NCI-H82 treated with DMSO at 0.1 percent for 48 hours (cell line): ENCODE measurements around the gene KIF6.

Experiments
- DNase-seq: peaks from one replicate; lab custom pipeline; 2025; ENCODE audit not compliant: unreplicated experiment; lab: John Stamatoyannopoulos, UW

The KIF6 gene

DNA sequence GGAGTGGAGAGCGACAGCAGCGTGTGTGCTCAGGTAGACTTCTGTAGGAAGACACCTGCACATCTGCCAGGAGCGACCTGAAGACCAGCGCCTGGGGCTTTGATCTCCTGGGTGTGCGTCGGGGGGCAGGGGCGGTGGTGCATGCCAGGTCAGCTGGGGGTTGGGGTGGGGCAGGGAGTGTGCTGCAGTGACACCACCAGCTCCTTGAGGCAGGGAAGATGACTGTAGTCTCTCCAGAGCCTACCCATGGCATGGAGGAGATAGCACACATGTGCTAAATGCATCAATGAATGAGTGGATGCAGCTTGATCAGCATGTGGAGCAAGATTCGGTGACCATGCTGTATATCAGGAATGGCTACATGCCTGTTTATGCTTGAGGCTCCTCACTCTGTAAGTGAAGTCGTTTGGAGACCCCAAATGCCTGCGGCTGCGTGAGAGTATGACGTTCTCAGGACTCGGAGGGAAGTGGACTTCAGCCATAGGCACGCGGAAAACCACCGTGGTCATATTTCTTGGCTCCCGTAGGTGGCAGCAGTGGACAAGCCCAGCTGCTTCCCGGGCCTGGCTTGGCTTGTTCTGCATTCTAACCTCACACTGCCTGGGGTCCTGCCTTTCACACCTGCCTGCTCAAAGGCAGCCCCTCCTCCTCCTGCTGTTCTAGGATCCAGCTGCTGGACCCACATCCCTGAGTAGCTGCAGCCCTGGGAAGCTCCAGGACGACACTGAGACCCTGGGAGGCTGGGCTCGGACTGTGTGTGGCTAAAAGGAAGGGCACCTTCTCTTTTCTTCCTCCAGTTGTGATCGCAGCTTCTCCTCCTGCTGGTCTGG is 363.3 kb downstream of the KIF6 start:
- DNase-seq: peak; percentile 16

DNA sequence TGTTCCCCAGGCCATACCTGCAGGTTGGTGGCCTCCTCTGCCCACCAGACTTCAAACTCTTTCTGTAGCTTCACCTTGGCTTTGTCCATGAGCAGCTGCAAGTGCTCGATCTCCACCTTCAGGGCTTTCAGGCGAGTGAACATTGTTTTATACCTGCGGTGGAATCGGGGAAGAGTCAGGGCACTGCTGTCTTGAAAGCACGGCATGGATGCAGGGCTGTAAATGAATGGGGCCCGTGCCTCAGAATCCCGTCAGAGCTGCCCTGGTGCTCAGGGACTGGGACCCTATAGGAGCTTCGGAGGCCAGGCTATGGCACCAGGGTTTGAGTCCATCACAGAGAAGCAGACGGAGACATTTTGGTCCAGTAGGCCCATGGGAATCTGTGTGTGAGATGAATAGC is 364.8 kb downstream of the KIF6 start:
- DNase-seq: no peak

DNA sequence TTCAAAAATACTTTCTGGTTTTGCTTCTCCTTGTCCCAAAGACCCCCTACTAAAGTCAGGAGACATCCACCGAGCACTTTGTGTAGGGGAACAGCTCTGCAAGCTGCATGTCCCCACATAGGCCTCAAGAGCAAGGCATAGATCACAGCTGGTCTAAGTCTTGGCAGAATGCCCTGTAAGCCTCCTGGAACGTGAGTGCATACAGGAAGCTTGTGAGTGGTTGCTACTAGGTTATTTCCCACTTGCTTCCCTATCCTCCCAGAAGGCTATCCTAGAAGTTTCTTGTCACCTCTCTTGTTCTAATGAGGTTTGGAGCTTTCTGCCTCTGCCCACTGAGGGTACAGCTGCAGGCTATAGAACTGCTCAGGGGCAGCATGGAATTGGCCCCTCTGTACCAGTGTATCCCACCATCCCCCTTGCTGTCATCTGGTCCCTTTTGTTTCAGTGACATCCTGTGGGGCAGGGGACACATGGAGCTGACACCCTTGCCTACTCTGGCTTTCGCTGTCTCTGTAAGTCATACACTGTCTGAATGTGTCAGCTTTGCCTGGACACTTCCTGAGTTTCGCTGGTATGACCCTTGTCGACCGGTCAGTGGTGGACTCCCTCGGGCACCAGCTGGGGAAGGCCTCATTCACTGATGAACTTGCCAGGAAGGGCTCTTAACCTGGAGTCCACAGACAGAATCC is 367.1 kb downstream of the KIF6 start:
- peak; percentile 17 for DNase-seq

DNA sequence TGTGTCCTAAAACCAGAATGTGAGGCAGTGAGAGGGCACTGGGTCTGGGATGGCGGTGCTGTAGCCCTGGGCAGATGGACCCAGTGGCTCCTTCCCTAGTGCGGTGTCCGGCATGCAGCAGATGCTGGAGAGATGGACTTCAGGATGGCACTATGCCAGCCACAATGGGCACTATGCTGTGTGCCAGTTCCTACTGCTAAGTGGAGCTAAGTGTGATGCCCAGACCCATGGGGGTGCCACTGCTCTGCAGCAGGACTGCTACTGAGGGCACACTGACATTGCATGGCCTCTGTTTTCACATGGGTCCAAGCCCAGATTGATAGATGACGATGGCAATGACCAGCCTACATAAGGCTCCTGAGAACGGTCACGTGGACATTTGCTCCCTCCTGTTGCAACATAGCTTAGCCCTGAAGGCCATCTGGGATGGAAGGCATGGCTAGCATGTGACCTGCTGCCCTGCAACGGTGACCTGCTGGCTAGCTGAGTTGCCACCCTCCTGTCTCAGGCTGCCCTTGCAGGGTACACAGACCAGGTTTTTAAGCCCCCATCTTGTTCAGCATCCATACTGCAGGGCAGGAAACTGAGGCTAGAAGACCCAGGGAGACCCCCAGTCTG is 371.4 kb downstream of the KIF6 start:
- no peak for DNase-seq

DNA sequence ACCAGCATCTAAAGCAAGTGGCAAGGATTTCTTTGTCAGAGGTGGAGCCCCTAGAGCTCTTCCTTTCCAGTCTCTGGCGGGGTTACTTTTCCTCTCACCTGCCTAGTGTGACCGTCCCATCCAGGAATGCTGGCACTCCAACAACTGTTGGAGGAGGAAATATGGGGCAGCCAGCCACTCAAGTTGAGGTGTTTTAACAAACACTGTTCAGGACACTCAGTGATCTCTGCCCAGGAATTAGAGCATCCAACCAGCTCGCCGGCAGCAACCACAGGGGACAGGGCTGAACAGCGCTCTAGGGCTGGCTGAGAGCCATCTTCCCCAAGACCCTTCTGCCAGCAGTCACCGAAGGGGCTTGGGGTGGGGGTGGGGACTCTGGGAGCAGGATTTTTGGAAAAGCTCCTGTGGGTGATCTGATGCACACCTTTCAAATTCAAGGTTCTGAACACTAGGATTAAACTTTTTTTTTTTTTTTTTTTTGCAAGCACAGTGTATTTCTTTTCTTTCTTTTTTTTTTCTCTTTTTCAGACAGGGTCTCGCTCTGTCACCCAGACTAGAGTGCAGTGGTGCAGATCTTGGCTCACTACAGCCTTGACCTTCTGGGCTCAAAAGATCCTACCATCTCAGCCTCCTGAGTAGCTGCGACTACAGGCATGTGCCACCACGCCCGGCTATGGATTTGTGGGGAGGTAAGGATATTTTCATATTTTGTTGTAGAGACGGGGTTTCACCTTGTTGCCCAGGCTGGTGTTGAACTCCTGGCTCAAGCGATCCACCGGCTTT is 374.3 kb downstream of the KIF6 start:
- no peak for DNase-seq

DNA sequence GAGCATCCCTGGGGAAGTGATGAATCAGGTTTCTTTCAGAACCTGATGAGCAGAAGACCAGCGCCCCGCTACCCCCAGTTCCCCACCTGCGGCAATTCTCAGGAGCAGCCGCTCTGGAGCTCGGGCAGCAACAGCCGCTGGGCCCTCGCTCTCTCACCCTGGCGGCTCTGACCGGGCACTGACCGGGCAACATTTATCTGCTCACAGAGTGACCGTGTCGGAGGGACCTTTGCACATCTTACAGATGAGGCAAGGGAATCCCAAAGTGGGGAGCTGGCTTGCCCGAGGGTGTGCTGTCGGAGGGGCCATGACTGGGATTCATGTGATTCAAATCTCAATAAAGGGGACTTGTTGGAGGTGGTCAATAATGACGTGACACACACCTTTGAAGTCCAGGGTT is 376.5 kb downstream of the KIF6 start:
- no peak for DNase-seq

DNA sequence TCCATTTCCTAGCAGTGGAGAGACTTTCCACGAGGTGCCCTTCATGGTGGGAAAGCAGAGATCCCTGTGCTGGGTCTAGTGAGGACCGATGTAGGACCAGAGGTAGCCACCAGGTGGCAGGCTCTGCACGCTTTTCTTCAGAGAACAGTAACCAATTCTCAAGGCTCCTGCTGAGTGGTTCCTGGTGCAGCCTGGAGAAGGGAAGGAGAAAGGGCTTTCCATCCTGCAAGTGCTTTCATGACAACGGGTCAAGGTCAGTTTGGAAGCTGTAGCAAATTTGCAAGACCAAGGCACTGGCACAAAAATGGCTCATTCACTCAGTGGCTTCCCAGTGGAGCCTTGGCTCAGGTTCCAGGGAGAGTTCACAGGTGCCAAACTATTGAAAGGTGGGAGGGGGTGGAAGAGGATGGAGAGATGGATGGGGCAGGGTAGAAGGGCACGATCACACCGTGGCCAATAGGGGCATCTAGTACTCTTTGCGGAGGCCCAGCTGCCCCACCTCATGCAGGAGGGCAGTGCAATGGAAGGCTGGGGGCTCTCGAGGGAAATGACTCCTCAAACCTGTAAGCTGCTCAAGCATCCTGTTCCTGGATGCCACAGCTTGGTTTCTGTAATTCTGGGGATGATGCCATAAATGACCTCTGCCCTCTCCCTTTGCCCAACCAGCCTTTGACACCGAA is 377.2 kb downstream of the KIF6 start:
- DNase-seq: peak; percentile 45

DNA sequence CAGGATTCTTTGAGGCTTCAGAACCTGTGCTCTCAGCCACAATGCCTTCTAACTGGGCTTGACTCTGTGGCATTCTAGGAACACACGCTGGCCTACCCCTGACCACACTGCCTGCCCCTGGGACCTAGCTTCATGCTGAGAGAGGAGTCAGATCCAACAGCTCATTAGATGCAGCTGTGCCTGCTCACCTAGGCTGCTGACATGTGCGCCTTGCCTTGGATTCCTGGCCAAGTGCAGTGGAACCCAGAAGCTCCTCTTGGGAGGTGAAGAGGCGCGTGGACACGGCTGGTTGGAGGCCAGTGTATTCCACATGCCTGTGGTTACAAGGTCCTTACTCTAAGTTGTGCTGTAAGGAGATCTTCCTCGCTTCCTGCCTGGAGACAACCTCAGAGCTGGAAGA is 378.0 kb downstream of the KIF6 start:
- no peak for DNase-seq

DNA sequence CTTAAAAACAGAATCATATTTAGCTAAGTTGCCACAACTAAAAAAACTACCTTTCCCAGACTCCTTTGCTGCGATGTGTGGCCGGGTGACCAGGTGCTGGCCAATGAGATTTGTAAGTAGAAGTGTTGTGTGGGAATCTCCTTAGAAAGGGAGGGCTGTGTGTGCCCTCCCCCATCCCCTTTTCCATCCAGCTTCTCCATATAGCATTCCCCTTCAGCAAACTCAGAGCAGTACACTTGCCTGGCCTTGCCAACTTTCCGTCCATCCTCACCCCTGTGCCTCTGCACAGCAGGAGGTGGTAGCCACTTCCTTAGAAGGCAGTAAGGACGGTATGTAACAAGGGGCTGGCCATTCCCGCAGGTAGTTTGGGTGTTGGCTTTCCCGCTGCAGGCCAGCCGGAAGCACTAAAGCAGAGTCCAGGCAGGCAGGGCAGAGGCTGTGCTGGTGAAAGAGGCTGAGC is 380.4 kb downstream of the KIF6 start:
- DNase-seq: no peak

DNA sequence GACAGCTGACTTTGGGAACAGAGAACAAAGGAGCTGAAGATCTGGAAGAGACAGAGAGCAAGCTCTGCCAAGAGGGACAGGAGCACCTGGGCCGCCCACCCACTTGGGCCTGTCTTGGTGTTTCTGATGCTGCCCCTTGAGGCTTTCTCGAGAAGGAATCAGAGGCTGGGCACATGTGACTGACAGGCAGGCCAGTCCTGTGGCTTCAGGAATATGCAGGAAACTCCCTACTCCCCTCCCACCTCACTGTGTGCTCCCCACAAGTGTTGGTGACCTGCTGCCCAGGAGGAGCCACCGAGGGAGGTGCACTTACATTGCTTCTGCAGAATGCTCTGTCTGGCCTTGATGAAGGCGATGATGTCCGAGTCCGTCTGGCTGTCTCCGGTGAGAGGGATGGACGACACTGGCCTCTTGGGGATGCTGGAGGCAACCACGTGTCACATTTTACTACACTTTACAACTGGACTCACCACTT is 381.8 kb downstream of the KIF6 start:
- DNase-seq: no peak

DNA sequence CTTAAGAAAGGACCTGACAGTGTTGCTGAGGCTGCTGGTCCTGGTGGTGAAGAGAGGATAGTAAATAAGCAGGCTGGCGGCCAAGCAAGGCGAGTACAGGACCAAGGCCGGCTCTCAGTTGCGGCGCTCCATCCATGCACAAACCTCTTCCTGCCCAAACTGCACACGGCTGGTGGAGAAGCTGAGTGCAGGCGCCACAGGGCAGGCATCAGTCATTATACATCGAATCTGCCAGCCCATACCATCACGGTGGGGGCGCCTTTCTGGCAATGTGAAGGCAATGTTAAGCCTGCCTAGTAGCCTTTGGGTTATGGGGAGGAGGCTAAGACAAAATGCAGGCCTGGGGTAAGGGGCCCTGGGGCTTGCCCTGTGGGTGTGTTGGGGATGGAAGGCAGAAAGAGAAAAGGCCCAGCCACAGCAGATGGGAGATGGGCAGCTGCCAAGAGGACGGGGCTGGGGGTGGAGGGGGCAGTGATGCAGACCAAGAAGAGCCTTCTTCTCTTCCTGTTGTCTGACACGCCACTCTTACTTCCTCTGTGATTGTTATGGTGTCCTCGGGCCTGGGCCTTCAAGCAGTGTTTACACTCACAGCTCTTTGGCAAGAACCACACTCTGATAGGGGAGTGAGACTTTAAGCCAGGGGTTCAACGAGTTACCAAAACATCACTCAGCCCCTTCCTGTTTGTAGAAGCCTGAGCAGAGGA is 382.4 kb downstream of the KIF6 start:
- DNase-seq: no peak

DNA sequence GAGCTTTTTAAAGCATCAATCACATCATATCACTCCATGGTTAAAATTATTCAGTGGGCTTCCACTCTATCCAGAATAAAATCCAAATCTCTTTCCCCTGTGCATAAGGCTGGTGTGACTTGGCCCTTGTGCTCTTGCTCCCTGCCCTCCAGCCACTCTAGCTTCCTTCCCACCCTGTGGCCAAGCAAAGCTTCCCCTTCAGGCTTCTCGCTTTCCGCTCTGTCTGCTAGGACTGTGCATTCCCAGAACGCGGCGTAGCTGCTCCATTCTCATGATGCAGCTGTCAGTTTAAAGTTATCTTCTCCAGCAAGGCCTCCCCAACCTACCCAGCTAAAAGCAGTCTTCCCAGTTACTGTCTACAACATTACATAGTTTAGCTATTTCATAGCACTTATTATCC is 383.3 kb downstream of the KIF6 start:
- DNase-seq: no peak

DNA sequence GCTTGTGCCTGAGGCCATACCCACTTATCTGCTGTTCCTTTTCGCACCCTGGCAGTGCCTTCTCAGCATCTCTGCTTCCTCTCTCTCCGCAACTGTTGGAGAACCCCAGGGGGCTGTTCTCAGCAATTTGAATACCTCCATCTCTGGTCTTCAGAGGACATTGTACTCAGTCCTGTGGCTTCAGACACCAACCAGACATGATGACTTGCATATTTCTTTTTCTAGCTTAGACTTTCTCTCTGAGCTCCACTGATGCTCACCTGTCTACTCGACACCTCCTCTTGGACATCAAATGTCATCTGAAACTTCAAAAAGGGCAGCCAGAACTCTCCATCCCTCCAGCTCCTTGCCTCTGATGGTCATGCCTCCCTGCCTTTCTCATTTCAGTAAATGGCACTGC is 383.9 kb downstream of the KIF6 start:
- DNase-seq: no peak

DNA sequence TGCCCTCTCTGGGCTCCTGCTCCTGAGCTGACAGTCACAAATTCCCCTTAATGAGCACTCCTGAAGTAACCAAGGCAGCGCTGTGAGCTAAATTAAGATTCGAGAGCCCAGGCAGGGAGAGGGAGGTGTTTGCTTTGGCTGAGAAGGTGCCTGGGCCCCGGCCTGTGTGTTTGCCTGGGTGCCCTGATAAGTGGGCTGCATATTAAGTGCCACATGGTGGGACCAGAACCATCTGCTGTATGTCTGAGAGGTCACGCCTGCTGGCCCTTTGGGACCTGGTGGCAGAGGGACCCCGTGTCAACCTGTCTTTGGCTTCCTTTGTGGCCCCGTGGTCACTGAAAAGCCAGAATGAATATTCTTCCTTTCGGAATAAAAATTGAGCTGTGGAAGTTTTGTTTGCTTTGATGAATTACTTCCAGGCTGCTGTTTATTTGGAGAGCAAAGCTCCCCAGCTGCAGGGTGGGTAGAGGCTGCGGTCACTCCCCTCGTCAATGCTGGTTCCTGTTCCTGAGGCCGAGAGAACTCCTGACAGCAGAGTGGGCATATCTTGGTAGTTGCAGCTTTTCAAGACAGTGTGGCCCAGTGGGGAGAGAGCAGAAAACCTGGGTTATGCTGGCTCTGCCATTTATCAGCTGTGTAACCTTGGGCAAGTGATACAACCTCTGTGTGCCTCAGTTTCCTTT is 385.2 kb downstream of the KIF6 start:
- DNase-seq: peak; percentile 44

DNA sequence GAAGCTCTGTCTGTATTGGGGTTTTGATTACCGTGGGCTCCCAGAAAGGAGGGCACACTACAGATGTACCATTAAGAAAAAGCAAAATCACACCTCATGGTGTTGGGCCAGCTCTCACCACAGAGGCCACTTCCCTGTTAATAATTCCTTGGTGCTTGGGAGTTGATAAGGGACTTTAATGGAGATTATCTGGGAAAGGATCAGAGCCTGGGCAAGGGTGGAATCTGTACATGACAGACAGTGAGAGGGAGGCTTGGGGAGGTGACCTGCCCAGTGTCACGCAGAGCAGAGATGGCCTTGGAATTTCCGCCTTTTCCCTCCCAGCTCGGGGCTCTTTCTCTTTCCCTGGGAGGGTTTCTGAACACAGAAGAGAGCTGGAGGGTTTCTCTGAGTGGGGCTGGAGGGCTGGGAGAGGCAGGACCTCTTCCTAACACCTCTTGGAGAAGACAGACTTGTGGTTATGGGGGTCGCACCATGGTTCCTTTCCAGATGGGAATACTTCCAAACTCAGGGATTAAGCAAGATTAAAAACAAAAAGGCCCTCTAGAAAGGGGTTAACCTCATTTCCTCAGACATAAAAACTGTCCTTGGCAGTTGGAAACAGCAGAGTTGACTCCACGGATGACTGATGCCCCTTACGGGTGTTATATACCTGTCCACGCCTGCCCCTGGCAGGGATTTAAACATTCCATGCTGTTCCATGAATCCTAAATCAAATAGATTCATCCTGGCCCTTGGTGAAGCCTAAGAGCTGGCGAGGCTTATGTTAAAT is 385.9 kb downstream of the KIF6 start:
- DNase-seq: peak; percentile 66

DNA sequence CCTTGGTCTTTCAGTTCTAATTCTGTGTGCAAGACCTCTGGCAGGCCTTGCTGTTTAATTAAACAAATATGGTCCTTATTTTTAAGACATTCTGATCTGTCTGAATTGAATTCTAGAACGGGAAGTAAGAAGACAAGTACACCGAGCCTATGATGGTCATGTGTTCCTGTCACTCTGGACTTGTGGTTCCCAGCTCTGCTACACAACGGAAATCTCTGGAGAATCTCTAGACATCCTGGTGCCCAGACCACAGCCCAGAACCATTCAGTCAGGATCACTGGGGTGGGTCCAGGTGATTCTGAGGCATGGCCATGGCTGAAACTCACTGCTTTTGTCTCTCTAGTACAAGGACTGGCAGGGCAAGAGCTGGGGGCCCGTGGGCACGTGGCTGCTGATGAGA is 386.8 kb downstream of the KIF6 start:
- DNase-seq: no peak

DNA sequence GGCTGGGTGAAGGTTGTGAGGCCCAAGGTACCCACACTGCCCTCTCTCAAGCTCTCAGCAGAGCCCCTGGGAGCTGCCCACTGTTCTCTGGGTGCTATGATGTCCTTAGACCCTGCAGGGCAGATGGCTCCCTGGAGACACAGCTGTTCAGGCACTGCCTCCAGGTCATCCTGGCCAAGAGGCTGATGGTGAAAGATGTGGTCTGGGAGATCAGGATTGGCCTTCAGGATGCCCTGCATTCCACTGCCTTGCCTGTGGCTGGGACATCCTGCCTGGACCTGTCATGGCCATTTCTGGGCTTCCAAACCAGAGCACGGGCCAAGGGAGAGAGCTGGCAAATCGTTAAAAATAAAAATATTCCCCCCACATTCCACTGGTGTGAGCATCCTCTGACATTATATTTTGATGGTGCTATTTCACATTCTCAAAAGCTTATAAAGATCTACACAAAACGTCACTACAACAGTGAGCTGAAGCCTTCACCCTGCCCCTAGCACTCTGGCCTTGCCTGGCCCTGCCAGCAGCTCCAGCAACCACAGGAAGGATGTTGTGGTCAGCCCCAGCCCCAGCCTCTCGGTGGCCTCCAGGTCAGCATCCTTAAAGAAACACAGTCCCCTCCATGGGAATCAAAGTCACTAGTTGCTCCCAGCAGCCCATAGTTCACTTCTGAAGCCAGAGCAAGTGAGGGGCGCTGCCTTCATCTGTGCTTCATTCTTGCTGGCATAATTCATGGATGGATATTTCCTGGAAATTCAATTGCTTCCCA is 389.2 kb downstream of the KIF6 start:
- no peak for DNase-seq
